ENCODE results near the gene SORL1.

Gene SORL1

DNA sequence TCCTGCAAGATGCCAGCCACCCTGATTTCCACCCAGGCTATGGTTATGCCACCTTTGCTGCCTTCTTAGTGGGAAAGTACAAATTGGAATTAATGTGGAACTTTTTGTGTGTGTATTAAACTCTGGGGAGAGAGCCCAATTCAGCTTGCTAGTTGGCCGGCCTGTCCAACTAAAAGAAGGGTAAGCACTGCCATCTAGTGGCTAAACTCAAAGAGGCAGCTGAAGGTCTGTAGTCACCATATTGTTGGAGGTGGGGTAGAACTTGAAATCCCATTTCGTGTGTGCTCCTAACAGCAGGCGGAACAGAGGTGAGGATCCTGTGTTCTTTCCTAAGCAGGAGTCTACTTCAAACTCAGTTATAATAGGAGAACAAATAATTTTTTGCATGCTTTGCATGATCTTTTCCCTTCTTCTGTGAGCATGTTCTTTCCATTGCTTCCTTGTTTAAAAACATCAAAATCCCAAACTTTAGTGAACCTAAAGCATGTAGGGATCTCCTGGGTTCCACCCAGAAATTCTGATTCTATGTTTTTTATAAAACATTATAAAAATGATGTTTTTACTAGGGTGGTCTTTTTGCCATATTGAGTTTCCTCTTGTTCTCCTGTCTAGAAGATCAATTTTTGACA is 139.4 kb downstream of the SORL1 start:
- H3K4me3 ChIP-seq (ENCODE audit: control insufficient read depth, low read depth, low read length), result no peak overlapping the region
- TF ChIP-seq CTCF (conservative IDR thresholded peaks at IDR 0.05; ENCODE audit: control insufficient read depth, insufficient read depth, low read depth, low read length), result peak; percentile 92
- DNase-seq (ENCODE audit: low read depth), result peak; percentile 77

DNA sequence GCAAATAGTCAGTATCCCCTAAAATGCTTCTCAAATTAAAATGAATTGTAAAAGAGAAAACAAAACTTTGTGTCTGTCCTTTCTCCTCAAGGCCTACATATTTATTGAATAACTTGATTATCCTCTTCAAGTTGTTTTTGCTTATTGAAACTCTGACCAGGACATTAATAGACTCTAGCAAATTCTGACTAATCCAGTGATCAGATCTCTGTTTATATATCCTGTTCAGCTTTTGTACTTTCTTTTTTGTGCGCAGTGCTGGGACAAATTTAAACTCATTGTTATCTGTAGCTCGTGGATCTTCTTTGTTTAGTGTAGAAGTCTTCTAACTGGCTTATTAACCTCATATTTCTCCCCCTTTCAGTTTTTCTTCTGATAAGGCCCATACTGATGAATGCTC is 140.6 kb downstream of the SORL1 start:
- no peak for TF ChIP-seq CTCF (conservative IDR thresholded peaks at IDR 0.05; ENCODE audit: control insufficient read depth, insufficient read depth, low read depth, low read length)
- no peak for DNase-seq (ENCODE audit: low read depth)
- no peak overlapping the region for H3K4me3 ChIP-seq (ENCODE audit: control insufficient read depth, low read depth, low read length)

GRCh38 chr11:121595717-121596161 is 143.6 kb downstream of the SORL1 start:
- DNase-seq (ENCODE audit: low read depth), result peak; percentile 99
- H3K4me3 ChIP-seq (ENCODE audit: control insufficient read depth, low read depth, low read length), result no peak overlapping the region
- TF ChIP-seq CTCF (conservative IDR thresholded peaks at IDR 0.05; ENCODE audit: control insufficient read depth, insufficient read depth, low read depth, low read length), result no peak

GRCh38 chr11:121596195-121597155 is 144.4 kb downstream of the SORL1 start:
- DNase-seq (ENCODE audit: low read depth), result peak; percentile 57
- no peak overlapping the region for H3K4me3 ChIP-seq (ENCODE audit: control insufficient read depth, low read depth, low read length)
- TF ChIP-seq CTCF (conservative IDR thresholded peaks at IDR 0.05; ENCODE audit: control insufficient read depth, insufficient read depth, low read depth, low read length), result no peak

DNA sequence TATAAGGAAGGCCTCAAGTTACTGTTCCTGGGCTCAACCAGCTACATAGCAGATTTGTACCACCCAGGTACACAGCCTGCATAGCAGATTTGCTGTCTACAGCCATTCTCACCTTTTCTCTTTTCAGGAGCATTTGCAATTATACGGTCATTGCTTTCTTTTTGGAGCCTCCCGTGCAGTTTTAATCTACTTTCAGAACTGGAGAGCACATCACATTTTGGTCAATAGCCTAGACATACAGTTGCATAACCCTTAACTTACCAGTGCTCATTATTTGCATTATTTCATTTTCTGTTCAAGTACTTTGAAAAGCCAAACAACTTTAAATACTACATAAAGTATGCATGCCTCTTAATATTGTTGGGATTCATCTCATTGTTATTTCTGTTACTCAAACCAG is 151.2 kb downstream of the SORL1 start:
- no peak overlapping the region for H3K4me3 ChIP-seq (ENCODE audit: control insufficient read depth, low read depth, low read length)
- DNase-seq (ENCODE audit: low read depth), result no peak
- no peak for TF ChIP-seq CTCF (conservative IDR thresholded peaks at IDR 0.05; ENCODE audit: control insufficient read depth, insufficient read depth, low read depth, low read length)

GRCh38 chr11:121604152-121604551 is 152.0 kb downstream of the SORL1 start:
- DNase-seq (ENCODE audit: low read depth), result no peak
- no peak overlapping the region for H3K4me3 ChIP-seq (ENCODE audit: control insufficient read depth, low read depth, low read length)
- TF ChIP-seq CTCF (conservative IDR thresholded peaks at IDR 0.05; ENCODE audit: control insufficient read depth, insufficient read depth, low read depth, low read length), result no peak

Data from fibroblast of mammary gland (primary cell).